ENCODE results near the gene TUBA4B. TPM values are rescaled to one million over a fixed set of nuclear protein-coding genes. Genes with fewer than 3 reads are reported as not detected.

The TUBA4B gene
- total RNA-seq, 3 donors from 2014 or later (not counting 1 experiment from before 2014, with no cell fraction given): not detected

GRCh38 chr2:219251656-219252055 lies 1.4 kb upstream of the TUBA4B start:
- Mint-ChIP-seq H3K4me1 (peaks cover 52 to 71% of the 10 kb centered on the region in 2 donors), H3K4me3 (peak overlapping the region; percentile 88), H3K27ac (peak overlapping the region; percentile 86 to 98), H3K27me3 (ENCODE audit: low read depth in 2 of 2) (peaks cover 0 to 3% of the 10 kb centered on the region in 2 donors), H3K9me3 (no peaks in the 10 kb centered on the region), H3K36me3 (no peaks in the 10 kb centered on the region)
- no peak for TF ChIP-seq CTCF (IDR thresholded peaks at IDR 0.05)
- 82% methylated on average over 6 of the region's 6 CpGs for WGBS (ENCODE audit: insufficient coverage)
- H3K27ac ChIP-seq (ENCODE audit: low read length): peak overlapping the region; percentile 81
- ATAC-seq (no peak), DNase-seq (no peak)
- peaks cover 73% of the 10 kb centered on the region for H3K4me1 ChIP-seq (ENCODE audit: control insufficient read depth, insufficient read depth, low read length)
- H3K36me3 ChIP-seq (ENCODE audit: control insufficient read depth, insufficient read depth, low read length): peaks cover 40% of the 10 kb centered on the region
- H3K4me3 ChIP-seq (ENCODE audit: low read length): peak overlapping the region; percentile 93
- H3K27me3 ChIP-seq (ENCODE audit: control insufficient read depth, insufficient read depth, low read length): no peaks in the 10 kb centered on the region
- intact Hi-C loops (cut with micrococcal nuclease): no loop called here
- no peaks in the 10 kb centered on the region for H3K9me3 ChIP-seq (ENCODE audit: control insufficient read depth, insufficient read depth, low read length)

- Histone ChIP-seq H3K4me1 (ENCODE audit: control insufficient read depth, insufficient read depth, low read length) (peaks cover 69% of the 10 kb centered on the region), H3K27me3 (ENCODE audit: control insufficient read depth, insufficient read depth, low read length) (no peaks in the 10 kb centered on the region), H3K27ac (ENCODE audit: low read length) (peak overlapping the region; percentile 81), H3K9me3 (ENCODE audit: control insufficient read depth, insufficient read depth, low read length) (no peaks in the 10 kb centered on the region), H3K36me3 (ENCODE audit: control insufficient read depth, insufficient read depth, low read length) (peaks cover 40% of the 10 kb centered on the region), H3K4me3 (ENCODE audit: low read length) (peak overlapping the region; percentile 93)
- peaks cover 48 to 67% of the 10 kb centered on the region in 2 donors for H3K4me1 Mint-ChIP-seq
- peak overlapping the region; percentile 88 for H3K4me3 Mint-ChIP-seq
- peak in 1 of 2 donors; percentile 45 for DNase-seq
- WGBS (ENCODE audit: insufficient coverage): 74% methylated on average over 4 of the region's 5 CpGs
- no peaks in the 10 kb centered on the region for H3K9me3 Mint-ChIP-seq
- TF ChIP-seq CTCF (IDR thresholded peaks at IDR 0.05): no peak
- H3K36me3 Mint-ChIP-seq: no peaks in the 10 kb centered on the region
- no peak for ATAC-seq
- peak overlapping the region; percentile 86 to 98 for H3K27ac Mint-ChIP-seq
- intact Hi-C loops (cut with micrococcal nuclease): no loop called here
- H3K27me3 Mint-ChIP-seq (ENCODE audit: low read depth in 2 of 2): peaks cover 0 to 3% of the 10 kb centered on the region in 2 donors
These were observed 959 bp upstream of the TUBA4B start for GRCh38 chr2:219252084-219252483.

DNA sequence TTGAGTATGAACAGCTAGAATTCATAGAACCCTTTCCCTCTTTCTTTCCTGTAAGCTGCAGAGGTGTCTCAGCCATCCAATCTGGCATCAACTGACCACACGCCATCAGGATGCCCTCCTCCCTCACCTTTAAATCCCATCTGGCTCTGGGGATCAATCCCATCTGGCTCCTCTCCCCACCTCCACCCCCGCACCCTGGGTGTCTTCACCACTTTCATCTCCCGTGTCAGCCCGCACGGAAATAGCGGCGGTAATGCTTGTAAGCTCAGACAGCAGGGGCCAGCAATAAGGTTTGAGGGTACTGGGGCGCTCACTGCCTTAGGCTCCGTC lies 508 bp upstream of the TUBA4B start:
- no peaks in the 10 kb centered on the region for H3K9me3 Mint-ChIP-seq
- H3K4me3 Mint-ChIP-seq: peak overlapping the region; percentile 88
- H3K27ac Mint-ChIP-seq: peak overlapping the region; percentile 86 to 98
- peak overlapping the region; percentile 93 for H3K4me3 ChIP-seq (ENCODE audit: low read length)
- peaks cover 40% of the 10 kb centered on the region for H3K36me3 ChIP-seq (ENCODE audit: control insufficient read depth, insufficient read depth, low read length)
- 2% methylated on average over 9 of the region's 9 CpGs for WGBS (ENCODE audit: insufficient coverage)
- TF ChIP-seq CTCF (IDR thresholded peaks at IDR 0.05): no peak
- peaks cover 64% of the 10 kb centered on the region for H3K4me1 ChIP-seq (ENCODE audit: control insufficient read depth, insufficient read depth, low read length)
- intact Hi-C loops (cut with micrococcal nuclease): no loop called here
- H3K27ac ChIP-seq (ENCODE audit: low read length): peak overlapping the region; percentile 81
- DNase-seq (peak in 1 of 2 donors; percentile 63), ATAC-seq (no peak)
- peaks cover 0 to 3% of the 10 kb centered on the region in 2 donors for H3K27me3 Mint-ChIP-seq (ENCODE audit: low read depth in 2 of 2)
- H3K27me3 ChIP-seq (ENCODE audit: control insufficient read depth, insufficient read depth, low read length): no peaks in the 10 kb centered on the region
- H3K4me1 Mint-ChIP-seq: peaks cover 43 to 63% of the 10 kb centered on the region in 2 donors
- H3K9me3 ChIP-seq (ENCODE audit: control insufficient read depth, insufficient read depth, low read length): no peaks in the 10 kb centered on the region
- no peaks in the 10 kb centered on the region for H3K36me3 Mint-ChIP-seq
